Right lobe of liver (tissue), 6 donors: ENCODE data around the gene SGSH. TPM values are rescaled to one million over a fixed set of nuclear protein-coding genes. Genes with fewer than 3 reads are reported as not detected.
"Not testable (repeated sequence)": the region's sequence is repeated elsewhere in the genome, so short reads cannot be mapped to it uniquely, and the experiment has no call there.

Experiments
- ATAC-seq, 4 donors: fragments of 200-7000 bp; cut with Tn5 transposase; one replicate each; pipeline ENCODE4 v1.9.1; 2020; ENCODE audit warnings: mild to moderate bottlenecking in 4 of 4, moderate library complexity in 4 of 4
- DNase-seq, 3 donors: peaks; one replicate each; pipeline ENCODE4 v3.0.0-alpha.2; 2020
- H3K27ac ChIP-seq, 3 donors: fragments of 200-600 bp; one replicate each; pipeline ENCODE4 v1.8.0; 2022
- H3K27me3 ChIP-seq, 2 donors: fragments of 200-600 bp; one replicate each; pipeline ENCODE4 v1.8.0; 2022
- H3K36me3 ChIP-seq, 4 donors: fragments of 200-600 bp; sonication (generic) in 1 of 4; one replicate each; pipeline versions ENCODE4 v1.5.1 to v1.8.0; 2017 to 2022; ENCODE audit warnings: control low read depth in 1 of 4
- H3K4me1 ChIP-seq, 4 donors: fragments of 200-600 bp; sonication (generic) in 1 of 4; one replicate each; pipeline versions ENCODE4 v1.5.1 to v1.8.0; 2017 to 2022; ENCODE audit warnings: control low read depth in 1 of 4
- H3K4me3 ChIP-seq, 3 donors: fragments of 200-600 bp; one replicate each; pipeline ENCODE4 v1.8.0; 2022
- H3K9me3 ChIP-seq, 4 donors: fragments of 200-600 bp; sonication (generic) in 1 of 4; one replicate each; pipeline versions ENCODE4 v1.5.1 to v1.8.0; 2017 to 2022; ENCODE audit warnings: control low read depth in 1 of 4
- POLR2A ChIP-seq: fragments of 450-650 bp; IDR thresholded peaks from one replicate; pipeline ENCODE4 v1.6.1; 2017; ENCODE audit warnings: antibody characterized with exemption, mild to moderate bottlenecking
- WGBS: methylation state at CpG from one replicate; pipeline ENCODE4 v1.1.6; 2018; ENCODE audit warnings: low coverage, low lambda C conversion rate; ENCODE audit not compliant: insufficient coverage; ENCODE audit errors: missing lambda C conversion rate; 5-methylcytosine and 5-hydroxymethylcytosine counted together
- intact Hi-C, 2 donors: fragments of 100-400 bp; cut with DNase I; formaldehyde crosslinking; loops; one replicate each; pipeline versions ENCODE4 v1.11.2 to v1.14.1; 2022
- total RNA-seq, 6 experiments: library from RNA; depleted of rRNA in 2 of 6; stranded (reverse); fragments of >200 nt in 2 of 6; fragmentation: NEBNext Ultra II Directional in 3 of 6; extraction: Animal tissue kit (Norgen Biotek cat#: 25700) in 3 of 6; gene quantifications; one replicate each; pipeline versions ENCODE4 v1.1.0 to v1.2.4, GENCODE V29; 2016 to 2023
- TF ChIP-seq, protein P1 (sequence below), 4 donors: fragments of 200-600 bp in 3 of 4; fragments of 450-650 bp in 1 of 4; IDR thresholded peaks; one replicate each; pipeline versions ENCODE4 v1.5.1 to v1.8.0; 2016 to 2022; ENCODE audit warnings: antibody characterized with exemption in 4 of 4, mild to moderate bottlenecking in 2 of 4
- donor health status: DM: no; HTN: yes; CAD: no.
- donor health status: DM: no; HTN: no; CAD: no.
- donor health status: DM: no; HTN: no; CAD: no.
- donor health status: DM: no; HTN: yes; CAD: no.
- donor health status: DM: no; HTN: yes; CAD: no.

The SGSH gene
- total RNA-seq, 6 experiments from 2014 or later, result 9.7 to 23.5 (median 15.7) TPM

DNA sequence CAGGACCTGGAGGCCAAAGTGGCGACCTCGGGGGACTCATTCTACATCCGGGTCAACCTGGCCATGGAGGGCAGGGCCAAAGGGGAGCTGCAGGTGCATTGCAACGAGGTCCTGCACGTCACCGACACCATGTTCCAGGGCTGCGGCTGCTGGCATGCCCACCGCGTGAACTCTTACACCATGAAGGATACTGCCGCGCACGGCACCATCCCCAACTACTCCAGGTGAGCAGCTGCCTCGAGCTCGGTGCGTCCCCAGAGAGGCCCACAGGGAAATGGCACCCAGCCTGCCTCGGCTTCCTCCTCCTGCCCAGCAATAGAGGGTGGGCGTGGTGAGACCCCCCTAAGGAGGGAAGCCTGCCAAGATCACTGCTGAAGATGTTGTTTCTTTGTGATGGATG lies 17.9 kb downstream of the SGSH start:
- no peak for TF ChIP-seq POLR2A
- TF ChIP-seq, protein P1, sequence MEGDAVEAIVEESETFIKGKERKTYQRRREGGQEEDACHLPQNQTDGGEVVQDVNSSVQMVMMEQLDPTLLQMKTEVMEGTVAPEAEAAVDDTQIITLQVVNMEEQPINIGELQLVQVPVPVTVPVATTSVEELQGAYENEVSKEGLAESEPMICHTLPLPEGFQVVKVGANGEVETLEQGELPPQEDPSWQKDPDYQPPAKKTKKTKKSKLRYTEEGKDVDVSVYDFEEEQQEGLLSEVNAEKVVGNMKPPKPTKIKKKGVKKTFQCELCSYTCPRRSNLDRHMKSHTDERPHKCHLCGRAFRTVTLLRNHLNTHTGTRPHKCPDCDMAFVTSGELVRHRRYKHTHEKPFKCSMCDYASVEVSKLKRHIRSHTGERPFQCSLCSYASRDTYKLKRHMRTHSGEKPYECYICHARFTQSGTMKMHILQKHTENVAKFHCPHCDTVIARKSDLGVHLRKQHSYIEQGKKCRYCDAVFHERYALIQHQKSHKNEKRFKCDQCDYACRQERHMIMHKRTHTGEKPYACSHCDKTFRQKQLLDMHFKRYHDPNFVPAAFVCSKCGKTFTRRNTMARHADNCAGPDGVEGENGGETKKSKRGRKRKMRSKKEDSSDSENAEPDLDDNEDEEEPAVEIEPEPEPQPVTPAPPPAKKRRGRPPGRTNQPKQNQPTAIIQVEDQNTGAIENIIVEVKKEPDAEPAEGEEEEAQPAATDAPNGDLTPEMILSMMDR (IDR thresholded peaks at IDR 0.05), result no peak
- Histone ChIP-seq H3K27ac (no peak overlapping the region), H3K4me1 (no peaks in the 10 kb centered on the region), H3K27me3 (no peaks in the 10 kb centered on the region), H3K9me3 (no peaks in the 10 kb centered on the region), H3K4me3 (no peak overlapping the region), H3K36me3 (no peaks in the 10 kb centered on the region)
- intact Hi-C loops, result no loop called here
- DNase-seq (no peak), ATAC-seq (no peak)
- WGBS, result no CpG with 5 or more reads among the region's 17 CpGs

DNA sequence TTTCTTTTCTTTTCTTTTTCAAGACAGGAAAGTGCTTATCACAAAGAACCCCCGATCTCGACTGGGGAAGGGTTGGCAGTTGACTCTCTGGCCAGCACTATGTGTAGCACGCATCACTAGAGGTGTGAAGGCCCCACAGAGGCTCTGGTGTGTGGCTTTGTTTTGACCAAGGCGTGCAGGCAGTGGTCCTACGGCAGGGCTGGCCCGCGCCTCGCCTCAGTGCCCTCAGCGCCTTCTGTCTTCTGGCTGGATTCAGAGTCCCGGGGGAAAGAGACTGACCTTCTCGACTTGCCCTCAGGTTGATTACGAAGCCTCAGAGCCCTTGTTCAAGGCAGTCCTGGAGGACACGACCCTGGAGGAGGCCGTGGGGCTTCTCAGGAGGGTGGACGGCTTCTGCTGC lies 18.7 kb downstream of the SGSH start:
- no peak for DNase-seq
- WGBS, result no CpG with 5 or more reads among the region's 15 CpGs

DNA sequence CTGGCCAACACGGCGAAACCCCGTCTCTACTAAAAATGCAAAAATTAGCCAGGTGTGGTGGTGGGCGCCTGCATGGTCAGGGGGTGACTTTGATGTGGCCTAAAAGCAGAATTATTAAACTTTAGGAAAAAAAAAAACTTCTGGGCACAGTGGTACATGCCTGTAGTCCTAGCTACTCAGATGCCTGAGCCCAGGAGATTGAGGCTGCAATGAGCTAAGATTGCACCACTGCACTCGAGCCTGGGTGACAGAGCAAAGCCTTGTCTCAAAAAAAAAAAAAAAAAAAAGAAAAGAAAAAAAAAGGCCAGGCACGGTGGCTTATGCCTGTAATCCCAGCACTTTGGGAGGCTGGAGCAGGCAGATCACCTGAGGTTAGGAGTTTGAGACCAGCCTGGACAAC lies 20.8 kb downstream of the SGSH start:
- H3K9me3 ChIP-seq, ATAC-seq, H3K27ac ChIP-seq, H3K27me3 ChIP-seq, H3K4me3 ChIP-seq, intact Hi-C loops, H3K4me1 ChIP-seq, H3K36me3 ChIP-seq, DNase-seq: not testable (repeated sequence)
- WGBS, result 61% methylated on average over 4 of the region's 6 CpGs

More for the DNA sequence above, 18.7 kb downstream of the SGSH start:
- Histone ChIP-seq H3K27me3 (no peaks in the 10 kb centered on the region), H3K9me3 (no peaks in the 10 kb centered on the region), H3K4me3 (no peak overlapping the region), H3K4me1 (no peaks in the 10 kb centered on the region), H3K36me3 (no peaks in the 10 kb centered on the region), H3K27ac (no peak overlapping the region)
- TF ChIP-seq POLR2A, result no peak
- TF ChIP-seq, protein P1 (IDR thresholded peaks at IDR 0.05), result no peak
- intact Hi-C loops, result no loop called here
- no peak for ATAC-seq

DNA sequence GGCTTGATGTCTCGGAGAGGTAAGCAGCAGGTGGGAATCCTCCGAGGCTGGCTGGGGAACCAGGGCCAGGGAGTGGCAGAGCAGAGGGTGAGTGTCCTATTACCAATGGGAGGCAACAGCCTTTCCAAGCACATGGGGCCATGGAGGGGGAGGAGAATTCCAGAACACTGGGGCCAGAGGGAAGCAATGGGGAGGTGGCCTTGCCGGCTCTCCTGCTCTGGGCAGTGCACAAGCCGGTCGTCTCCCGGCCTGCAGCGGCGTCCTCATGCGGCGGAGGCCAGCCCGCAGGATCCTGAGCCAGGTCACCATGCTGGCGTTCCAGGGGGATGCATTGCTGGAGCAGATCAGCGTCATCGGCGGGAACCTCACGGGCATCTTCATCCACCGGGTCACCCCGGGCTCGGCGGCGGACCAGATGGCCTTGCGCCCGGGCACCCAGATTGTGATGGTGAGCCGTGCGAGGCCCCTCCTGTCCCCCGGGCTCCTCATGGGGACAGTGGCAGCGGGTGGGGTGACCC lies 21.9 kb downstream of the SGSH start:
- Histone ChIP-seq H3K9me3 (no peaks in the 10 kb centered on the region), H3K4me3 (no peak overlapping the region), H3K27ac (no peak overlapping the region), H3K27me3 (no peaks in the 10 kb centered on the region), H3K4me1 (no peaks in the 10 kb centered on the region), H3K36me3 (no peaks in the 10 kb centered on the region)
- ATAC-seq (peak in 3 of 4 donors; percentile 9 to 24 (median 19)), DNase-seq (no peak)
- 0% methylated on average over 1 of the region's 27 CpGs for WGBS
- intact Hi-C loops, result no loop called here
- TF ChIP-seq, protein P1 (IDR thresholded peaks at IDR 0.05), result no peak
- no peak for TF ChIP-seq POLR2A

DNA sequence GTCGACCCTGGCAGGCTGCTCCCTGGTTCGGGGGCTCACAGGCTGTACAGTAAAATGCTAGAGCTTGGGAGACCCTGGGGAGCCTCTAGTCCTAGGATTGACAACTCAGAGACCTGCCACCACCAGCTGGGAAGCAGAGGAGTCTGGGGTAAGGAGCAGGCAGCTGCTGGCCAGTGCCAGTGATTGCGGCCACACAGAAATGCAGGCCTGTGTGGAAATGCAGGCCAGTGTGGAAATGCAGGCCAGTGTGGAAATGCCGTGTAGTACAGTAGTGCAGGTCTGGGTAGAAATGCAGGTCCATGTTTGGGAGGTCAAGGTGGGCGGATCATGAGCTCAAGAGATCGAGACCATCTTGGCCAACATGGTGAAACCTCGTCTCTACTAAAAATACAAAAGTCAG lies 23.5 kb downstream of the SGSH start:
- no peaks in the 10 kb centered on the region for H3K9me3 ChIP-seq
- intact Hi-C loops, result no loop called here
- no peaks in the 10 kb centered on the region for H3K36me3 ChIP-seq
- H3K27me3 ChIP-seq, result no peaks in the 10 kb centered on the region
- DNase-seq, result no peak
- H3K27ac ChIP-seq, result no peak overlapping the region
- H3K4me1 ChIP-seq, result no peaks in the 10 kb centered on the region
- TF ChIP-seq POLR2A, result no peak
- TF ChIP-seq, protein P1 (IDR thresholded peaks at IDR 0.05), result no peak
- ATAC-seq, result no peak
- no peak overlapping the region for H3K4me3 ChIP-seq
- 92% methylated on average over 4 of the region's 7 CpGs for WGBS
